BJ (cell line): ENCODE measurements around the gene PPP1R36. TPM values are rescaled to one million over a fixed set of nuclear protein-coding genes. Genes with fewer than 3 reads are reported as not detected.

Experiments
- CTCF ChIA-PET: fragments of 350-600 bp; formaldehyde crosslinking; extraction: SDS; loops from one replicate; lab custom pipeline; 2021; ENCODE audit warnings: antibody characterized with exemption, inconsistent platforms; lab: Yijun Ruan, JAX
- POLR2A ChIA-PET: fragments of 300-600 bp; sonication (Branson Sonifier 250); formaldehyde crosslinking; extraction: SDS; loops from one replicate; lab custom pipeline; 2021; ENCODE audit warnings: antibody characterized with exemption; lab: Charles Lee
- DNase-seq: peaks from one replicate; pipeline ENCODE4 v3.0.0-alpha.2; 2011; ENCODE audit warnings: low read depth
- H3K27me3 ChIP-seq: 2 replicates; pipeline ENCODE4 v1.6.0; 2011; ENCODE audit warnings: low read length; ENCODE audit not compliant: control insufficient read depth, insufficient read depth
- H3K36me3 ChIP-seq: 2 replicates; pipeline ENCODE4 v1.5.1; 2011; ENCODE audit warnings: low read length; ENCODE audit not compliant: control insufficient read depth, insufficient read depth
- H3K4me3 ChIP-seq: 2 replicates; pipeline ENCODE4 v1.5.1; 2011; ENCODE audit warnings: low read depth, mild to moderate bottlenecking, control low read depth, low read length
- polyA plus RNA-seq: library from polyadenylated mRNA; depleted of rRNA; stranded (reverse); fragments of >200 nt; gene quantifications from 2 replicates; pipeline ENCODE4 v1.2.3, GENCODE V29; 2011
- TF ChIP-seq, protein P1 (sequence below): IDR thresholded peaks from 2 replicates; pipeline ENCODE4 v1.5.1; 2011; ENCODE audit warnings: low read depth, mild to moderate bottlenecking, control low read depth, inconsistent platforms, low read length, moderate library complexity; ENCODE audit not compliant: insufficient read depth

PPP1R36 gene
- polyA plus RNA-seq, 1 experiment, result 0.65 TPM

DNA sequence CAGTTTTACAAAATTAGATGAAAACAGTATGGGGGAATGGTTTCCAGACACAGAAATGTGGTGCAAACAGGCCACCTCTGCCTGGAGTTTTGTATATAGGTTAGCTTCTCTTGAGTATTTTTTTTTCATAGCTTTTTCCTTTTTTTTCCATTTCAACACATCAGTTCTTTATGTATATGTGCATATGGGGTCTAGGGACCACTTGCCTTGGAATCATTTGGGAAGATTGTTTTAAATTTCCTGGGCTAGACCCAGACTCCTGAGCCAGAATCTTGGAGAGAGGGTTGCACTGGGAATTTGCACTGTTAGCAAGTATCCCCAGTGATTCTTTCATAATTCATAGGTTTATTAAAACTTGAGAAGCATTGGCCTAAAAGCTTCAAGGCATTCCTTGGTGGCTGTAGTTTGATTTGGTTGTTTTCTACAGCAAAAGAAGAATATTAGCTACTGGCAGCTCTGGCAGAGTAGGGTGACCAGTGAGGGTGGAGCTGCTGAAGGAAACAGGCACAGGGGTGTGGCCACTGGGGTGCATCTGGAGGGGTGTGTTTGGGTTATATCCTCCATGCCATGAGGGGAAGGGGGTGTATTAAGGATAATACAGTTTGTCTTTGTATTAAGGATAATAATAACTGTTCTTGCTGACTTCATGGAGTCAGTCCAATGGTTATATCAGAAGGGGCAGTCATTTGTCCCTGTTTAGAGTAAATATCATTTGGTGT lies 22.8 kb downstream of the PPP1R36 start:
- ChIA-PET CTCF (interaction anchor here (0.7 kb wide), 2 partner anchors 22 to 54 kb away, joined by 3 read pairs; no protein-coding TSS in a partner anchor), POLR2A (no interaction called here)

DNA sequence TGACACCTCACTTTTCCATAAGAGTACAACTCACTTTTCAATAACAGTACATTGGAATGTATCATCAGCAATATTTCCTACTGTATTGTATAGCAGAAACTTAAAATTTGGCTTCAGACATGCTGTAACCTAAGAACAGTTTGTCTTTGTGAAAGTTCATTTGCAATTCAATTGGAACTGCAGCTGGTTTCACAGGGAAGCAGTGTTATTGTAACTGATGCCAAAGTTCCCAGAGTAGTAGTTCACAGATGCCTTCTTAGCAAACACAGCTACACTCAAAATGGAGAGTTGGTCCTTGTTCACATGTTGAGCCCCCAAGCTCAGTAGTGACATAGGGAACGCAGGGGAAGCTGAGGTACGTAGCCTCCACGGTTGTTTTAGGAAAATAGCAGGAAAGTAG lies 23.3 kb downstream of the PPP1R36 start:
- Histone ChIP-seq H3K4me3 (no peak overlapping the region), H3K36me3 (no peaks in the 10 kb centered on the region), H3K27me3 (no peaks in the 10 kb centered on the region)
- TF ChIP-seq, protein P1, sequence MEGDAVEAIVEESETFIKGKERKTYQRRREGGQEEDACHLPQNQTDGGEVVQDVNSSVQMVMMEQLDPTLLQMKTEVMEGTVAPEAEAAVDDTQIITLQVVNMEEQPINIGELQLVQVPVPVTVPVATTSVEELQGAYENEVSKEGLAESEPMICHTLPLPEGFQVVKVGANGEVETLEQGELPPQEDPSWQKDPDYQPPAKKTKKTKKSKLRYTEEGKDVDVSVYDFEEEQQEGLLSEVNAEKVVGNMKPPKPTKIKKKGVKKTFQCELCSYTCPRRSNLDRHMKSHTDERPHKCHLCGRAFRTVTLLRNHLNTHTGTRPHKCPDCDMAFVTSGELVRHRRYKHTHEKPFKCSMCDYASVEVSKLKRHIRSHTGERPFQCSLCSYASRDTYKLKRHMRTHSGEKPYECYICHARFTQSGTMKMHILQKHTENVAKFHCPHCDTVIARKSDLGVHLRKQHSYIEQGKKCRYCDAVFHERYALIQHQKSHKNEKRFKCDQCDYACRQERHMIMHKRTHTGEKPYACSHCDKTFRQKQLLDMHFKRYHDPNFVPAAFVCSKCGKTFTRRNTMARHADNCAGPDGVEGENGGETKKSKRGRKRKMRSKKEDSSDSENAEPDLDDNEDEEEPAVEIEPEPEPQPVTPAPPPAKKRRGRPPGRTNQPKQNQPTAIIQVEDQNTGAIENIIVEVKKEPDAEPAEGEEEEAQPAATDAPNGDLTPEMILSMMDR, result no peak
- CTCF ChIA-PET, result interaction anchor here (0.7 kb wide), 1 partner anchor 54 kb away, joined by 3 read pairs; no protein-coding TSS in a partner anchor
- DNase-seq, result no peak
- POLR2A ChIA-PET, result no interaction called here

More for the DNA sequence above, 22.8 kb downstream of the PPP1R36 start:
- H3K4me3 ChIP-seq, result no peak overlapping the region
- DNase-seq, result no peak
- H3K36me3 ChIP-seq, result no peaks in the 10 kb centered on the region
- no peaks in the 10 kb centered on the region for H3K27me3 ChIP-seq
- TF ChIP-seq, protein P1, result no peak

DNA sequence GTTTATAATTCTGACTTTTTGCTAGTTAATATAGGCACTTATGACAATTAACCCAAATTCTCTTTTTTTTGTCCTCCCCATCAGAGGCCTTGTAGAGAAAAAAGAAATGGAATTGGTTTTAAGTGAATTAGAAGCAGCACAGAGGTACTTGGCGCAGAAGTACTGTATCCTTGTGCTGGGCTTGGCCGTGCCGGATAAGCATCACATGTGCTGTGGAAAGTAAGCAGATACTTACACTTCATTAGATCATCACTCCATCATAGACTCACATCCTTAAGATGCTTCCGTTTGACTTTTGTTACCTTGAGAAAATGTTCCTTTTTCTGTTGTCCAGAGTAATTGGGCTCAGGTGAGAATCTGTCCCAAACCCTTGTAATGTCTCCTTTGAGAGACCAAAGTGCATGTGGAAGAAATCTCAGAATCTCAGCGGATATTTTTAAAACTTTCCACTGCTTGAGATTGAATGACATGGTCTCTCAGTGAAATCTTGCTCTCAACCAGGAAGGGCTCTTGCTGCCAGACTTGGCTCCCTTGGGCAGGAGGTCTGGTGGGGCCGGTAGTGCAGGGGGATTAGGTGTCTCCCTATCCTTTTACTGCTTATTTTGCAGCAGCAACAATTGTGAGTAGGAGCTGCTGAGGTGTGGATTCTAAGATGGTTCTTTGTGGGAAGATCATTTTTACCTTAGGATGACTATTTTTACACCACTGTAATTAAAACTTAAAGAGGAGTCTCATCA lies 24.8 kb downstream of the PPP1R36 start:
- TF ChIP-seq, protein P1, result no peak
- ChIA-PET CTCF (no interaction called here), POLR2A (no interaction called here)
- no peak overlapping the region for H3K4me3 ChIP-seq
- H3K27me3 ChIP-seq, result no peaks in the 10 kb centered on the region
- DNase-seq, result no peak
- H3K36me3 ChIP-seq, result no peaks in the 10 kb centered on the region

DNA sequence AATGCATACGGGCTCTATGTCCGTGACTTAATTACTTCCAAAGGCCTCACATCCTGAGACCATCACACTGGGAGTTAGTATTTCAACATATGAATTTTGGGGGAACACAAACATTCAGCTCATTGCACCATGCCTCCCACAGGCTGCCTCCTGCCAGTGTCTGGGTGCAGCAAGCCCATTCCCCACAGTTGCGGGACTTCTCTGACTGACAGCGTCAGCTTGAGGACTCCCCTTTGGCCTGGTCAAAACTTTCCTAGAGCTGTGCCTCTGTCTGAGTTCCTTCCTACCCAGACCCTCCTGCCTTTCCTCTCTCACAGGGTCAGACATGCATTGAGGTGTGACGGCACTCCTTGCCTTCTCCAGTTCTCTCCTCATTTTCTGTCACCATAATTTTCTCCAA lies 27.4 kb downstream of the PPP1R36 start:
- no peak for DNase-seq
- POLR2A ChIA-PET, result no interaction called here
- Histone ChIP-seq H3K27me3 (no peaks in the 10 kb centered on the region), H3K36me3 (no peaks in the 10 kb centered on the region), H3K4me3 (no peak overlapping the region)
- TF ChIP-seq, protein P1, result no peak
- CTCF ChIA-PET, result no interaction called here

DNA sequence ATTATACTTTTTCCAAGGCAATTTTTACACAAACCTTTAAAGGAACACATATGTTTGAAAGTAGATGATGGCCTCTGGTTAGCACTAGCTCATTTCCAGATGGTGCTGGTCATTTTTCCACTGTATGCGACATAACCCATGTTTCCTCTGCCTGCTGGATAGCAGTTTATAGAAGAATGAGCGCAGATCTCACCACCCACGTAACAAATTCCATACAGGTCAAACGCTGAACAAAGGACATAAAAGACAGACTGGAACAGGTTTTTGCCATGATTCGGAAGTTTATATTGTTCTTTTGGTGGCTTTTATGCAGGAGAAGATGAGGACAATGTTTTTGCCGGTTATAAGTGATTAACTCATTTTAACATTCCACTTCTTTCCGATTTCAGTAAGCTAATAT lies 30.7 kb downstream of the PPP1R36 start:
- ChIA-PET CTCF (interaction anchor here (0.6 kb wide), 1 partner anchor 1105 kb away, joined by 3 read pairs; no protein-coding TSS in a partner anchor), POLR2A (no interaction called here)
- H3K27me3 ChIP-seq, result no peaks in the 10 kb centered on the region
- H3K36me3 ChIP-seq, result no peaks in the 10 kb centered on the region
- no peak overlapping the region for H3K4me3 ChIP-seq
- TF ChIP-seq, protein P1, result no peak
- DNase-seq, result peak; percentile 35
